ENCODE measurements around the gene KLF8. TPM values are rescaled to one million over a fixed set of nuclear protein-coding genes. Genes with fewer than 3 reads are reported as not detected.

Gene KLF8
- polyA plus RNA-seq, 1 of the 3 experiments (the other 2 are of a cell fraction), result 0.16 TPM

- H3K9me3 ChIP-seq, result no peaks in the 10 kb centered on the region
- no peaks in the 10 kb centered on the region for H3F3A ChIP-seq (replicated peaks; ENCODE audit: insufficient read depth)
- no peaks in the 10 kb centered on the region for H3K9me2 ChIP-seq
- DNase-seq, result no peak
- H3K36me3 ChIP-seq (replicated peaks in 1 of 2; ENCODE audit: control insufficient read depth in 1 of 2, insufficient read depth in 2 of 2, low read length in 1 of 2), result no peaks in the 10 kb centered on the region
- no peak overlapping the region for H3K4me3 ChIP-seq (ENCODE audit: low read depth in 2 of 2, low read length in 1 of 2)
- no peaks in the 10 kb centered on the region for H3K79me2 ChIP-seq (ENCODE audit: insufficient read depth)
- no peaks in the 10 kb centered on the region for H3K4me1 ChIP-seq (ENCODE audit: control insufficient read depth in 1 of 2, insufficient read depth in 2 of 2, low read depth in 1 of 2, low read length in 1 of 2)
- no peak overlapping the region for H2AFZ ChIP-seq (ENCODE audit: low read depth)
- ChIA-PET CTCF (no interaction called here), POLR2A (no interaction called here)
- no peaks in the 10 kb centered on the region for H4K20me1 ChIP-seq (ENCODE audit: insufficient read depth)
- WGBS (ENCODE audit: low lambda C conversion rate), result 0% methylated on average over 2 of the region's 2 CpGs
- H3K9ac ChIP-seq, result no peak overlapping the region
- TF ChIP-seq USF1 (IDR thresholded peaks at IDR 0.05; ENCODE audit: borderline replicate concordance, low read depth) (no peak), GATA2 (CRISPR knock-in tag; IDR thresholded peaks at IDR 0.05) (no peak), POLR2AphosphoS5 (IDR thresholded peaks at IDR 0.05; ENCODE audit: low read depth, low read length) (no peak), FOXJ3 (CRISPR knock-in tag; IDR thresholded peaks at IDR 0.05) (no peak), REST (IDR thresholded peaks at IDR 0.05; ENCODE audit: low read depth, low read length) (no peak), SMC3 (IDR thresholded peaks at IDR 0.05; ENCODE audit: low read depth, low read length) (no peak), TCF12 (IDR thresholded peaks at IDR 0.05) (no peak), EZH2phosphoT487 (IDR thresholded peaks at IDR 0.05; ENCODE audit: borderline replicate concordance, low read depth) (no peak), USF2 (IDR thresholded peaks at IDR 0.05; ENCODE audit: borderline replicate concordance, low read depth, low read length) (no peak), YY1 (IDR thresholded peaks at IDR 0.05; ENCODE audit: low read depth) (no peak), PBX3 (IDR thresholded peaks at IDR 0.05) (no peak), GABPA (IDR thresholded peaks at IDR 0.05; ENCODE audit: low read depth) (no peak), TEAD4 (IDR thresholded peaks at IDR 0.05; ENCODE audit: borderline replicate concordance, insufficient read depth) (no peak), NFIC (IDR thresholded peaks at IDR 0.05; ENCODE audit: borderline replicate concordance) (no peak), TAF1 (IDR thresholded peaks at IDR 0.05; ENCODE audit: borderline replicate concordance, low read depth, low read length) (no peak), MAX (IDR thresholded peaks at IDR 0.05; ENCODE audit: low read depth) (no peak), RFX5 (IDR thresholded peaks at IDR 0.05; ENCODE audit: low read length) (no peak)
- no peak overlapping the region for H3K4me2 ChIP-seq
- no peaks in the 10 kb centered on the region for H3K27me3 ChIP-seq (ENCODE audit: insufficient read depth)
- no peak overlapping the region for H3K27ac ChIP-seq (ENCODE audit: low read depth in 2 of 2, low read length in 1 of 2)
Observed at GRCh38 chrX:56318076-56318475, 85.9 kb downstream of the KLF8 start.

Data from SK-N-SH (cell line).